ENCODE data around the gene PRR15L. TPM values are rescaled to one million over a fixed set of nuclear protein-coding genes. Genes with fewer than 3 reads are reported as not detected.

PRR15L gene
- total RNA-seq, 4 donors from 2014 or later: 111 to 230 (median 182) TPM

DNA sequence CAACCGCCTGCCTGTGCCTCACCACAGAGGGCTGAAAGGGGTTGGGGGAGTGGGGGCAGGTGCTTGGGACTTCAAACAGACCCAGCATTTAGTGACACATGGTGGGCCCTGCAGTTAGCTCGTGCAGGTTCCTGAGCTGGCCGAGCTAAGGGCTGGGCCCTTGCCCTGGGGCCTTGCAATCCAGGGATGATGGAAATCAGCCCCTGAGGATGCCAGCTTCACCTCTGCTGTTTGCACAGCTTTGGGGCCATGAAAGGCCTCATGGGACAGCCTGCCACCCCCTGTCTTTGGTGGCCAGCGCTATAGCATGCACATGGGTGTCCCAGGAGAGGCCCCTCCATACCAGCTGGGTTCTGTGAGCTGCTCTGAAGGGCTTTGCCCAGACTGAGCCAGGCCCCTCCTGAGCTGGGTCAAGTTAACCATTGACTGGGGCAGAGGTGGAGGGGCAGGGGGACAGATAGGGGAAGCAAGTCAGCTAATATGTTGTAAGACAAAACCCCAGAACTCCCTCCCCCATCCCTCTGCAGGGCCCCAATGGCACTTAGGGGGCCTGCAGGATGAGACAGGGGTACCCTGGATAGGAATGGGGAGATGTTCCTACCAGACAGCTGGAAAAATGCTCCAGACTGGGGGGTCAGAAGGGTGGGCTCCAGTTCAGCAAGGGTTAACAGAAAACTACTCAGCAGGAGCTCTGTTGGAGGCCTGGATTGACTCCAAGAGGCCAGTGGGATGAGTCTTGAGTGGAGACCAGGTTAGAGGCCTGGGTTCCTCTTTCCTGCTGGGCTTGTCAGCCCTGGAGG is 692 bp downstream of the PRR15L start:
- intact Hi-C loops (cut with DNase I; ENCODE audit: low total_unique reads) (no loop called here), in situ Hi-C loops (cut with MboI; ENCODE audit: low pct_ligation_motif_present in 1 of 4, low pct_unique_long_range_greater_than_20kb in 1 of 4, low sequenced_read_pairs in 3 of 4) (loop anchor here in 1 of 4 donors (25.0 kb wide), 1 partner anchor 120 kb away; the partner anchor contains the start of genes LRRC46, MRPL10 and SCRN2)
- Histone ChIP-seq H3K9me3 (no peaks in the 10 kb centered on the region), H3K27me3 (no peaks in the 10 kb centered on the region), H3K4me1 (peaks cover 3 to 42% (median 41%) of the 10 kb centered on the region in 4 donors), H3K27ac (peak overlapping the region; percentile 88 to 93 (median 90)), H3K4me3 (peak overlapping the region; percentile 24 to 65 (median 61)), H3K36me3 (no peaks in the 10 kb centered on the region)
- DNase-seq: peak; percentile 20
- 41% methylated on average over 4 of the region's 4 CpGs; no CpG with 5 or more reads in 1 of the 2 donors for WGBS, 2 donors (ENCODE audit: low coverage in 1 of 2)
- no peak for TF ChIP-seq POLR2AphosphoS5 (IDR thresholded peaks at IDR 0.05)
- TF ChIP-seq, protein P1, sequence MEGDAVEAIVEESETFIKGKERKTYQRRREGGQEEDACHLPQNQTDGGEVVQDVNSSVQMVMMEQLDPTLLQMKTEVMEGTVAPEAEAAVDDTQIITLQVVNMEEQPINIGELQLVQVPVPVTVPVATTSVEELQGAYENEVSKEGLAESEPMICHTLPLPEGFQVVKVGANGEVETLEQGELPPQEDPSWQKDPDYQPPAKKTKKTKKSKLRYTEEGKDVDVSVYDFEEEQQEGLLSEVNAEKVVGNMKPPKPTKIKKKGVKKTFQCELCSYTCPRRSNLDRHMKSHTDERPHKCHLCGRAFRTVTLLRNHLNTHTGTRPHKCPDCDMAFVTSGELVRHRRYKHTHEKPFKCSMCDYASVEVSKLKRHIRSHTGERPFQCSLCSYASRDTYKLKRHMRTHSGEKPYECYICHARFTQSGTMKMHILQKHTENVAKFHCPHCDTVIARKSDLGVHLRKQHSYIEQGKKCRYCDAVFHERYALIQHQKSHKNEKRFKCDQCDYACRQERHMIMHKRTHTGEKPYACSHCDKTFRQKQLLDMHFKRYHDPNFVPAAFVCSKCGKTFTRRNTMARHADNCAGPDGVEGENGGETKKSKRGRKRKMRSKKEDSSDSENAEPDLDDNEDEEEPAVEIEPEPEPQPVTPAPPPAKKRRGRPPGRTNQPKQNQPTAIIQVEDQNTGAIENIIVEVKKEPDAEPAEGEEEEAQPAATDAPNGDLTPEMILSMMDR (IDR thresholded peaks at IDR 0.05): no peak
- no peak for TF ChIP-seq EP300 (IDR thresholded peaks at IDR 0.05; ENCODE audit: low read depth)
- no peak for TF ChIP-seq POLR2A (IDR thresholded peaks at IDR 0.05)

DNA sequence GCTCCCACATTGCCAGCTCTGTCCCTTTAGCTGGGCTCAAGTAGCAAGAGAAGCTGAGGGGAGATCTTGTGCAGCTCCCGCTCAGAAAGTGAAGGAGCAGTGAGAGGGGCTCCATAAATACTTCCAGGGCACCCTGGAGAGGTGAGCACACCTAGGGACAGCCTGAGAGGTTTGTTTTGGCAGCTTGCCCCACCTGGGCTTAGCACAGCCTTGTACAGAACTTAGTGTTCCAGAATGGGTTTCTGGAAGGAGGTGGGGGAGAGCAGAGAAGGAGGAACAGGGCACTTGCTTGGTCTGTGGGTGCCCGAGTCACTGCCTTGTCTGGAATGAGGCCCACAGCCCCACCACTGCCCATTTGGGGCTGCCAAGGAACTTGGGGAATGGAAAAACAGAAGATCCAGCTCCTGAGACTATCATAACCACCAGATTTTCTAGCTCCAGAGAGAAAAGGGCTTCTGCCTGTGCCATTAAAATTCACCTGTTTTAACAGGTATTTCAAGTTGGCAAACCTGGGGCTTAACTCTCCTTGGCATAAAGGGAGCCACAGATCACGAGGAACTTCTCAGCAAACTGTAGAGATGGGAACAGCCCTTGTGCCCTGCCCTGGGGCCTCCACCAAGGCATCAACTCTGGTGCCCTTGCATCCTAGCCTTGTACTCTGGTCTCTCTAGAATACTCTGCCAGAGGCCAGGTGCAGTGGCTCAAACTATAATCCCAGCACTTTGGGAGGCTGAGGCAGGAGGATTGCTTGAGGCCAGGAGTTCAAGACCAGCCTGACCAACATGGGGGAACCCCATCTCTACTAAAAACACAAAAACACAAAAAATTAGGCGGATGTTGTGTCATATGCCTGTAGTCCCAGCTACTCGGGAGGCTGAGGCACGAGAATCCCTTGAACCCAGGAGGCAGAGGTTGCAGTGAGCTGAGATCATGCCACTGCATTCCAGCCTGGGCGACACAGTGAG is 1.9 kb downstream of the PRR15L start:
- Histone ChIP-seq H3K27me3 (no peaks in the 10 kb centered on the region), H3K27ac (peak overlapping the region; percentile 88 to 93 (median 90)), H3K4me3 (peak overlapping the region; percentile 24 to 65 (median 61)), H3K4me1 (peaks cover 1 to 50% (median 45%) of the 10 kb centered on the region in 4 donors), H3K9me3 (no peaks in the 10 kb centered on the region), H3K36me3 (no peaks in the 10 kb centered on the region)
- intact Hi-C loops (cut with DNase I; ENCODE audit: low total_unique reads) (no loop called here), in situ Hi-C loops (cut with MboI; ENCODE audit: low pct_ligation_motif_present in 1 of 4, low pct_unique_long_range_greater_than_20kb in 1 of 4, low sequenced_read_pairs in 3 of 4) (loop anchor here in 1 of 4 donors (25.0 kb wide), 1 partner anchor 118 kb away; the partner anchor contains the start of genes LRRC46, MRPL10 and SCRN2)
- 32 to 44% methylated on average over 3 to 7 of the region's 7 CpGs for WGBS, 2 donors (ENCODE audit: low coverage in 1 of 2)
- TF ChIP-seq, protein P1 (IDR thresholded peaks at IDR 0.05): no peak
- TF ChIP-seq EP300 (IDR thresholded peaks at IDR 0.05; ENCODE audit: low read depth) (no peak), POLR2A (IDR thresholded peaks at IDR 0.05) (peak; percentile 76), POLR2AphosphoS5 (IDR thresholded peaks at IDR 0.05) (peak in 2 of 3 donors; percentile 52 to 76)
- peak; percentile 77 for DNase-seq

DNA sequence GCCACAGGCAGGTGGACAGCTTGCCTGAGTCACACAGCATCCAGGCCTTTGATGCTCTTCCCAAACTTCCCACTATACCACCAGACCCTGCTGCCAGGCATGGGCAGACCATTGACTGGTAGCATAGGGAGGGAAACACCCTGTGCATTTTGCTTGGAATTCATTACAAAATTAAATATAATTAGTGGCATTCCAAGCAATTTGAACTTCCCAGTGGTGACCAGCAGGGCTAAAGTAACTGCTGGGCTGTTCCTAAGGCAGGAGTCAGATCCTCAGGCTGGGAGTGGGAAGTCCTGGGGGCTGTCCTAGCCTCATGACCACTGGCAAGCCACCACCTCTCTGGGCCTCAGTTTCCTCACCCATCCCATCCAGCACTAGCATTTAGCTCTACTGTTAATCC is 3.8 kb downstream of the PRR15L start:
- in situ Hi-C loops (cut with MboI; ENCODE audit: low pct_ligation_motif_present in 1 of 4, low pct_unique_long_range_greater_than_20kb in 1 of 4, low sequenced_read_pairs in 3 of 4) (loop anchor here in 1 of 4 donors (25.0 kb wide), 1 partner anchor 117 kb away; the partner anchor contains the start of genes LRRC46, MRPL10 and SCRN2), intact Hi-C loops (cut with DNase I; ENCODE audit: low total_unique reads) (no loop called here)
- DNase-seq: no peak
- TF ChIP-seq POLR2A (IDR thresholded peaks at IDR 0.05): no peak
- TF ChIP-seq, protein P1 (IDR thresholded peaks at IDR 0.05): peak in 2 of 5 experiments; percentile 44 to 47
- H3K27ac ChIP-seq: peak overlapping the region; percentile 88 to 93 (median 90)
- H3K4me1 ChIP-seq: peaks cover 12 to 52% (median 48%) of the 10 kb centered on the region in 4 donors
- H3K27me3 ChIP-seq: no peaks in the 10 kb centered on the region
- peak overlapping the region in 3 of 4 donors; percentile 61 to 65 (median 61) for H3K4me3 ChIP-seq
- H3K9me3 ChIP-seq: no peaks in the 10 kb centered on the region
- H3K36me3 ChIP-seq: no peaks in the 10 kb centered on the region
